PC-9 (cell line): ENCODE results near the gene TAS2R20.

ENCODE experiments used
- CTCF ChIP-seq: fragments of 200-600 bp; sonication (generic); conservative IDR thresholded peaks from 2 replicates; pipeline ENCODE4 v1.6.1; 2017; ENCODE audit warnings: mixed run types, antibody characterized with exemption, mild to moderate bottlenecking, moderate library complexity
- EZH2 ChIP-seq: fragments of 200-600 bp; sonication (generic); IDR thresholded peaks from 2 replicates; pipeline ENCODE4 v1.8.0; 2017; ENCODE audit warnings: antibody characterized with exemption, low read depth

- TF ChIP-seq EZH2, result no peak
- TF ChIP-seq CTCF, result no peak
Observed at GRCh38 chr12:11015775-11016430, 17.8 kb upstream of the TAS2R20 start.
